ENCODE results near the gene GARIN1A.
"Not testable (repeated sequence)": the region's sequence is repeated elsewhere in the genome, so short reads cannot be mapped to it uniquely, and the experiment has no call there.

Gene GARIN1A

DNA sequence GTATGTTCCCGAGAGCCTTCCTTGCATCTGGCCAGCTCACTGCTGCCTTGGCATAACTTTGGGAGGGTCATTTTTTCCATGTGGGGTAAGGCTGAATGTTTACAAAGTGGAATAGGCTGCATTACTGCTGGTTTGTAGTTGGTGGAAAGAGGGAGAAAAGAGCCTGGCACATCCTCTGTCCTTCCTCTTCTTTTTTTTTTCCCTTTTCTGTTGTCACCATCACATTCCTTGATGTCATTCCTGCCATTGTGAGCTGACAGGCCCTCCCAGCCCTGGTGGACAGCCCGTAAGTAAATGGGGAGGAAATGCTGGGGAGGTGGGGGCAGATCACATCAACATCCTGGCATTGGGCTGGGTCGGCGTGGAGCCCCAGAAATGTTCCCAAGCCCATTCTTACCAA lies at the start of gene GARIN1A:
TSS of gene GARIN1A (plus strand) at position 301 of the 400 bp plus-strand sequence. CDS start 106 bp downstream, outside the sequence.
- no peak for DNase-seq

DNA sequence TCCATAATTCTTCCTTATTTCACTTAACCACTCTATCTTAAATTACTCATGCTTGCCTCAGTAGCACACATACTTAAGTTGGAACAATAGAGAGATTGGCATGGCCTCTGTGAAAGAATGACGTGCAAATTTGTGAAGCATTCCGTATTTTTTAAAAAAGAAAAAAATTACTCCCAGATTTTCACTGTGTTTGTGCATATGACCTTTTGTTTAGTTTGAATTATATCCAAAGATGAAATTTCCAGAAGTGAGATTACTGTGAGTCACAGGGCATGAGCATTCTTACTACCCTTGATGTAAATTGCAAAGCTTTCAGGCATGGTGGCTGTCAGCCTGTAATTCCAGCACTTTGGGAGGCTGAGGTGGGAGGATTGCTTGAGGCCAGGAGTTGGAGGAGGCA lies 45.0 kb upstream of the GARIN1A start:
- DNase-seq = not testable (repeated sequence)

DNA sequence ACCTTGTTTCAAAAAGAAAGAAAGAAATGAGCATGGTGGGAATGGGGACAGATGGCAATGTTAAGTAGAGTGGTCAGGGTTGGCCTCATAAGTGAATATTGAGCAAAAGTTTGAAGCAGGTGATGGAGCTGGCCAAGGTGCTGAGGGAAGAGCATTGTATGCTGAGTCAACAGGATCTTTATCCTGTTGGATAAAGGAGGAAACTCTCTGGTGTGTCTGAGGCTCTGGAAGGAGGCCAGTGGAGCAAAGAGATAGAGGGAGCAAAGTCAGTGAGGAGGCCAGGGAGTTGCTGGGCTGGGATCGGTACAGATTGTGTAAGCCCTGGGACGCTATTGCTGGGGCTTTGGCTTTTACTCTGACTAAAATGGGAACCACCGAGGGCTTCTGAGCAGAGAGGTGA lies 38.2 kb upstream of the GARIN1A start:
- DNase-seq = not testable (repeated sequence)

DNA sequence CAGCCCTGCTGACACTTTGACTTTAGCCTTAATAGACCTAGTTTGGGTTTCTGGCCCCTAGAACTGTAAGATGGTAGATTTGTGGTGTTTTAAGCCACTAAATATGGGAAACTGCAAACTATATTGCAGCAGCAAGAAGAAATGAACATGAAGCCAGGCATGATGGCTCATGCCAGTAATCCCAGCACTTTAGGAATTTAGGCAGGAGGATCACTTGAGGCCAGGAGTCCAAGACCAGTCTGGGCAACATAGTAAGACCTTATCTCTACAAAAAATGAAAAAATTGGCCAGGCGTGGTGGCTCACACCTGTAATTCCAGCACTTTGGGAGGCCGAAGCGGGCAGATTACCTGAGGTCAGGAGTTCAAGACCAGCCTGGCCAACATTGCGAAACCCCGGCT lies 26.9 kb upstream of the GARIN1A start:
- not testable (repeated sequence) for DNase-seq

DNA sequence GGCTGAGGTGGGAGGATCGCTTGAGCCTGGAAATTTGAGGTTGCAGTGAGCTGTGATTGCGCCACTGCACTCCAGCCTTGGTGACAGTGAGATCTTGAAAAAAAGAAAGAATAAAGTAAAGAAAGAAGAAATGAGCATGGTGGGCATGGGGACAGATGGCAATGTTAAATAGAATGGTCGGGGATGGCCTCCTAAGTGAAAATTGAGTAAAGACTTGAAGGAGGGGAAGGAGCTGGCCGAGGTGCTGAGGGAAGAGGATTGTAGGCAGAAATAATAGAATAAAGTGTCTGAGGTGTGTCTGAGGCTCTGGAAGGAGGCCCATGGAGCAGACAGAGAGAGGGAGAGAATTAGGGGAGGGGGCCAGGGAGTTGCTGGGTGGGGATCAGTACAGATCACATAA lies 26.2 kb upstream of the GARIN1A start:
- DNase-seq = not testable (repeated sequence)

DNA sequence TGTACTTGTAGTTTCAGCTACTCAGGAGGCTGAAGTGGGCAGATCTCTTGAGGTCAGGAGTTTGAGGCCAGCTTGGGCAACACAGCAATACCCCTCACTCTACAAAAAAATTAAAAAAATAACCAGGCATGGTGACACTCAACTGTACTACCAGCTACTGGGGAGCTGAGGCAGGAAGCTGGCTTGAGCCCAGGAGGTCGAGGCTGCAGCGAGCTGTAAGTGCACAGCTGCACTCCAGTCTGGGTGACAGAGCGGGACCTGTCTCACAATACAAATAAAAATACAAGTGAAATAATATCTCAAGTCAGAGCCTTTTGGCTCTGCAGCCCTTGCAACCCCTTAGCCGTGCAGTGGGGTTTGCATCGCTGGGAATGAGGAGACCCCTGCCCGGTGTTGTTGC lies 25.2 kb upstream of the GARIN1A start:
- DNase-seq = not testable (repeated sequence)

DNA sequence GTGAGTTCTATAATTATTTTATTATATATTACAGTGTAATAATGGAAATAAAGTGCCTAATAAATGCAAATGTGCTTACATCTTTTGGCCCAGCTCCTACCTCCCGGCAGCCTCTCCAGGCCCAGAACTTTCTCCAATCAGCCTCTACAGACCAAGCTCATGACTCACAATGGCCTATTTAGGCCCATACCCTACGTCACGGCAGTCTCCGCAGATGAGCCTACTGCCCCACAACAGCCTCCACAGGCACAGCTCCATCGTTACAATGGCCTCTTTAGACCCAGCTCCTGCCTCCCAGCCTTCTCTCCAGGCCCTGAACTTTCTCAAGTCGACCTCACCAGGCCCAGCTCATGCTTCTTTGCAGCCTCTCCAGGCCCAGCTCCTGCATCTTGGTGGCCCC lies 21.0 kb upstream of the GARIN1A start:
- DNase-seq = not testable (repeated sequence)

DNA sequence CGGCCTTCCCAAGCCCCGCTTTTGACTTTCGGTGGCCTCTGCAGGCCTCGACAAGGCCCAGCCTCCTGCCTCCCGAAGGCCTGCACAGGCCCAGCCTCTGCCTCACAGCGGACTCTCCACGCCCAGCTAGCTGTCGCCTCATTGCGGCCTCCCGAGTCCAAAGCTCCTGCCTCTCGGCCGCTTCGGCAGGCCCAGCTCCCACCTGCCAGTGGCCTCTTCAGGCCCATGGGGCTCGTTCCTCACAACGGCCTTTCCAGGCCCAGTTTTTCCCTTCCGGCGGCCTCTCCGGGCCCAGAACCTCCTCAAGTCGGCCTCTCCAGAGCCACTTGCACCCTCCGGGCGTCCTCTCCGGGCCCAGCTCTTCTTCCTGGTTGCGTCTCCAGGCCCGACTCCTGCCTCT lies 19.5 kb upstream of the GARIN1A start:
- not testable (repeated sequence) for DNase-seq

DNA sequence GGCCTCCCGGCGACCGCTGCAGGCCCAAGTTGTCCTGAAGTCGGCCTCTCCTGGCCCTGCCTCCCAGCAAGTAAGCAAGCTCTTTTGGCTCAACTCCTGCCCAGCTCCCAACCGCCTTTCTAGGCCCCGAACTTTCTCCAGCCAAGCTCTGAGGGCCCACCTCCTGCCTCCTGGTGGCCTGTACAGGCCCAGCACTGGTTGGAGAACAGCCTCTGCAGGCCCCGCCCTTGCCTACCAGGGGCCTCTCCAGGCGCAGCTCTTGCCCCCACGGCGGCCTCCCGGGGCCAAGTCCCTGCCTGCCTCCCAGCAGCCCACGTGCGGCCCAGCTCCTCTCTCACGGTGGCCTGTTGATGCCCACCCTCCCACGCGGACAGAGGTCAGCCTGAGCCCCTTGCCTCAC lies 18.9 kb upstream of the GARIN1A start:
- DNase-seq = not testable (repeated sequence)

DNA sequence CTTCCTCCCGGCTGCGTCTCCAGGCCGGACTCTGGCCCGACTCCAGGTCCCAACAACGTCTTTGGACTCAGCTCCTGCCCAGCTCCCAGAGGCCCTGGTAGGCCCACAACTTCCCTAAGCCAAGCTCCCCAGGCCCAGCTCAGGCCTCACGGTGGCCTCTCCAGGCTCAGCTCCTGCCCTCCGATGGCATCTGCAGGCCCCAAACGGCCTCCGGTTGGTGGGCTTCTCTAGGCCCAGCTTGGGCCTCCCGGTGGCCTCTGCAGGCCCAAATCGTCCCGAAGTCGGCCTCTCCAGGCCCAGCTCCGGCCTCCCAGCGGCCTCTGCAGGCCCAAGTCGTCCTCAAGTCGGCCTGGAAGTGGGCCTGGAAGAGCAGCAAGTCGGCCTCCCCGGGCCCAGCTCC lies 18.0 kb upstream of the GARIN1A start:
- not testable (repeated sequence) for DNase-seq

DNA sequence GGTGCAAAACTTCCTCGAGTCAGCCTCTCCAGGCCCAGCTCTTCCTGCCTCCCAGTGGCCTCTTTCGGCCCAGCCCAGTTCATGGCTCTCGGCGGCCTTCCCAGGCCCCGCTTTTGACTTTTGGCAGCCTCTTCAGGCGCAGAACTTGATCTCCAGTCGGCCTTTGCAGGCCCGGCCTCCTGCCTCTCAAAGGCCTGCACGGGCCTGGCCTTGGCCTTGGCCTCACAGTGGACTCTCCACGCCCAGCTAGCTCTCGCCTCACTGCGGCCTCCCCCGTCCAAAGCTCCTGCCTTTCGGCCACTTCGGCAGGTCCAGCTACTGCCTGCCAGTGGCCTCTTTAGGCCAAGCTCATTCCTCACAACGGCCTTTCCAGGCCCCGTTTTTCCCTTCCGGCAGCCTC lies 17.6 kb upstream of the GARIN1A start:
- not testable (repeated sequence) for DNase-seq

DNA sequence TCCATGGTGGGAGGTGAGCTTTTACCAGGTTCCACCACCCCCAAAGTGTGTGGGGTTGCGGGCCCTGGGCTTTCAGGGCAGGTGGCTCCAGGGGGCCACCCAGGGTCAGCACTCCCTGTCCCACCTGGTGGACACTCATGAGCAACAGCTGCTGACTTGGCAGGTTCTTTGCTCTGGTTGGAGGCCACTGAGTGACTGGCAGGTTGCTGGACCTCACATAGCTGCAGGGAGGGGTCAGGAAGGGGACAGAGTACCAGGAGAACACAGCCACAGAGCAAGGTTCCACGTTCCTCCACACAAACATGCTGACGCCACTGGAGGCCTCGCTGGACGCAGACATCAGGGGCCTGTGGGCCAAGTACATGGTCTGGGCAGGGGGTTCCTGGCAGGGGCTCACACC lies 13.7 kb upstream of the GARIN1A start:
- not testable (repeated sequence) for DNase-seq

DNA sequence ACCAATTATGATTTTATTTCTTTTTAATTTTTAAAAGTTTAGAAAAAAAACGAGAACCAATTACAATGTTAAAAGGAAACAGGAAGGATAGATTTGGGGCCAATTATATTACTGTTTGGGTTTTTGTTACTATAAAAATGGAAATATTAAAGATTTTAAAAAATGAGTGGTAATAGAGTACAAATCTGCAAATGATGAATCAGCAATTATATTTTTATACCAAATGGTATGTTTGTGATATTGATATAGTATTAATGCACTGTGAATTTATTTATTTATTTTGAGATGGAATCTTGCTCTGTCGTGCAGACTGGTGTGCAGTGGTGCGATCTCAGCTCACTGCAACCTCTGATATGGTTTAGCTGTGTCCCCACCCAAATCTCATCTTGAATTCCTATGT lies 11.5 kb upstream of the GARIN1A start:
- no peak for DNase-seq

DNA sequence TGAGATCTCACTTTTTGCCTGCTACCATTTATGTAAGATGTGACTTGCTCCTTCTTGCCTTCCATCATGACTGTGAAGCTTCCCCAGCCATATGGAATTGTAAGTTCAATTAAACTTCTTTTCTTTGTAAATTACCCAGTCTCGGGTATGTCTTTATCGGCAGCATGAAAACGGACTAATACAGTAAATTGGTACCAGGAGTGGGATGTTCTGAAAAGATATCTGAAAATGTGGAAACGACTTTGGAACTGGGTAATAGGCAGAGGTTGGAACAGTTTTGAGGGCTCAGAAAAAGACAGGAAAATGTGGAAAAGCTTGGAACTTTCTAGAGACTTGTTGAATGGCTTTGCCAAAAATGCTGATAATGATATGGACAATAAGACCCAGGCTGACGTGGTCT lies 10.6 kb upstream of the GARIN1A start:
- no peak for DNase-seq

DNA sequence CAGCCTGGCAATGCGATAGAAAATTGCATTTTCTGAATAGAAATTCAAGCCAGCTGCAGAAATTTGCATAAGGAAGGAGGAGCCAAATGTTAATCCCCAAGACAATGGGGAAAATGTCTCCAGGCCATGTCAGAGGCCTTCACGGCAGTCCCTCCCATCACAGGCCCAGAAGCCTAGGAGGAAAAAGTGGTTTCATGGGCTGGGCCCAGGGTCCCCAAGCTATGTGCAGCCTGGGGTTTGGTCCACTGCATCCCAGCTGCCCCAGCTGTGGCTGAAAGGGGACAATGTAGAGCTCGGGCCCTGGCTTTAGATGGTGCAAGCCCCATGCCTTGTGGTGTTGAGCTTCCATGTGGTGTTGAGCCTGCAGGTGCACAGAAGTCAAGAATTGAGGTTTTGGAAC lies 10.0 kb upstream of the GARIN1A start:
- no peak for DNase-seq

DNA sequence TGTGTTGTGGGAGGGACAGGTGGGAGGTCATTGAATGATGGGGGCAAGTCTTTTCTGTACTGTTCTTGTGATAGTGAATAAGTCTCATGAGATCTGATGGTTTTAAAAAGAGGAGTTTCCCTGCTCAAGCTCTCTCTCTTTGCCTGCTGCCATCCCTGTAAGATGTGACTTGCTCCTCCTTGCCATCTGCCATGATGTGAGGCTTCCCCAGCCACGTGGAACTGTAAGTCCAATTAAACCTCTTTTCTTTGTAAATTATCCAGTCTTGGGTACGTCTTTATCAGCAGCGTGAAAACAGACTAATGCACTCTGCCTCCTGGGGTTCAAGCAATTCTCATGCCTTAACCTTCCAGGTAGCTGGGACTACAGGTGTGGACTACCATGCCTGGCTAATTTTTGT lies 8.9 kb upstream of the GARIN1A start:
- DNase-seq = not testable (repeated sequence)

DNA sequence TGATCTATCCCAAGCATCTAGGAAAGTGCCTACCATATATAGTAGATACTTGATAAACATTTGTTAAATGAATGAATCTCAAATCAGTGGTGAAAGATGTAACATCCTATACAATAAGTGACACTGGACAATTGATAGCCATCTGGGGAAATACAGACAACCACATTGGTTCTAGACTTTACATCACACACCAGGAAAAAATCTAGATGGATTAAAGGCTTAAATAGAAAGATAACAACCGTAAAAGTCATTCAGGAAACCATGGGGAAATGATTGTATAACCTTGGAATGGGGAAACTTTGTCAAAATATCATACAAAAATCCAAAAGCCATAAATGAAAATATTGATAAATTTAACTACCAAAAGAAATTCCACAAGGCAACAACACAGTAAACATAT lies 7.0 kb upstream of the GARIN1A start:
- no peak for DNase-seq

DNA sequence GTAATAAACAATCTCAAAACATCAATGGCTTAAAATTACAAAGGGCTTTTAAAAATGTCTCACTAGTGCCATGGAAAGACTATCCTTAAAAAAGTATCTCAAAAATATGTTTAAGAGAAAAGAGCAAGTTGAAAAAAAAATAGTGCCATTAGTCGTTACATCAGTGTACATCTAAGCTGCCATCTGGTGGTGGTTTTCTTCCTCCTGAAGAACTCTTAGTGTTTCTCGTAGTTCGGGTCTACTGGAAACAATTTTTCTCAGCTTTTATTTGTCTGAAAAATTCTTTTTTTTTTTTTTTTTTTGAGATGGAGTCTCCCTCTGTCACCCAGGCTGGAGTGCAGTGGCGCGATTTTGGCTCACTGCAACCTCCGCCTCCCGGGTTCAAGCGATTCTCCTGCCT lies 5.9 kb upstream of the GARIN1A start:
- no peak for DNase-seq

DNA sequence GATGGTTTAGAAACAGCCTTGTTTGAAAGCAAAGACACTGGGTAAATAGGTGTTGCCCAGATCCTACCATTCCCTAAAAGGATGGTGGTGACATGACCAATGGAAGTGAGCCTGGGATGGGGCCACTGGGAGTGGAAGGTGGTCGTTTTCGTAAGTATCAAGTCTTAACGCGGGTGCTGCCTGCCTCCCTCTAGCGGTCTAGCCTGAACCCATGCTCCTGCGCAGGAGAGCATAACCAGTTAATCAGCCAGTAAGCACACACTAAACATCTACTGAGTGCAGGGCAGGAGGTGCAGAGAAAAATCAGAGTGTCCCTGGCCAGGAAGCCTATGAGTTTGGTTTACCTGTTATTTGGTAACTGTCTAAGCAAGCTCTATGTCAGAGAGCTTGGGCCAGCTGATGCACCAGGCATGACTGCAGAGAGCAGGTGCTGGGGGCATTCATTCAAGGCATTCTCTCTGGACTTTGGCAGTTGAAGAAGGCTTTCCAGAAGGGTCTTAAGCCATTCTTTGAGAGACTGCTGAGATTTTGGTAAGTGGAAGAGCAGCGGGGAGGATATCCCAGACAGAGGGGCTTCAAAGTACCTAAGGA lies 930 bp downstream of the GARIN1A start:
- peak in 1 of 2 donors; percentile 6 for DNase-seq

DNA sequence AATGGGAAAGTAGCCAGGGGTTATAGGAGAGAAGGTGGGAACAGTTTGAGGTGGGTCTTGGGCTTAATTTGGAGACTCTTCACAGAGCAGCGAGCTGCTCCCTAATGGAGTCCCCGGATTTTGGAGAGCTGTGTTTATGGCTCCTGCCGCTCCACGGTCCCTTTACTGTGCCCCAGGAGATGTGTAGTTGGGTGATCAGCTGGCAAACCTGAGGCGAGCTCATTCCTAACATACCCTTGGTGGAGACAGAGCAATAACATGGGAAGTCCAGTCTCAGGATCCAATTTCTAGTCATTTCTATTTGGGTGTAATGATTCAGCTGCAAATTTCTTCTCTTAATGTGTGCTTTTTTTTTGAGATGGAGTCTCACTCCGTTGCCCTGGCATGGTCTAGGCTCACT lies 1.5 kb downstream of the GARIN1A start:
- DNase-seq = no peak

DNA sequence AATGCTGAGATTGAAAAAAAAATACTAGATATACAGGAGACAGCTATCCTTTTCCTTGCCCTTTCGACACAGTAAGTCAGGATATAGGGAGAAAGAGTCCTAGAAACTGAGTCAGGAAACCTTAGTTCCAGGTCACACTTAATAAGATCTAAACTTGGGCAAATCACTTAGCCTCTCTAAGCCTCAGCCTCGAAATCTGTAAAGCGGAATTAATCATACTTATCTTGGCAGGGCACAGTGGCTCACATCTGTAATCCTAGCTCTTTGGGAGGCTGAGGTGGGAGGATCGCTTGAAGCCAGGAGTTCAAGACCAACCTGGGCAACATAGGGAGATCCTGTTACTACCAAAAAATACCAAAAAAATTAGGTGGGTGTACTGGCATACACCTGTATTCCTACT lies 4.6 kb downstream of the GARIN1A start:
- no peak for DNase-seq

DNA sequence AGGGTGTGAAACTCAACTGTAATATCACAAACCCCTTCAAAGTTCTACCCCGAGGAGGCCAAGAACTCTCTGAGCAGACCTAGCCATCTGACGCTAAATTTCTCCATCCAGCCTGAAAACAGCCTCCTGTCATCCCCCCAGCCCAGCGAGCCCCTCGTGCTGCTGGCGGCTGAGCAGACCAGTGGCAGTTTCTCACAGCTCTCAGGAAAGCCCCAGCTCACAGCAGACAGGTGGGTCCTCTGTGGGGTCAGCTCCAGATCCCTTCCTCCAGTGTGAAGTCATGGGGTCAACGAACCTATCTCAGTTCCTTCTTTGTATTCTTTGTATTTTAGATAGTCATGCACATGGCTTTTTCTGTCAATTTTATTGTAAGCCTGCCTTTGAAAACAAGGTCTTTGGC lies 7.8 kb downstream of the GARIN1A start:
- DNase-seq = no peak

DNA sequence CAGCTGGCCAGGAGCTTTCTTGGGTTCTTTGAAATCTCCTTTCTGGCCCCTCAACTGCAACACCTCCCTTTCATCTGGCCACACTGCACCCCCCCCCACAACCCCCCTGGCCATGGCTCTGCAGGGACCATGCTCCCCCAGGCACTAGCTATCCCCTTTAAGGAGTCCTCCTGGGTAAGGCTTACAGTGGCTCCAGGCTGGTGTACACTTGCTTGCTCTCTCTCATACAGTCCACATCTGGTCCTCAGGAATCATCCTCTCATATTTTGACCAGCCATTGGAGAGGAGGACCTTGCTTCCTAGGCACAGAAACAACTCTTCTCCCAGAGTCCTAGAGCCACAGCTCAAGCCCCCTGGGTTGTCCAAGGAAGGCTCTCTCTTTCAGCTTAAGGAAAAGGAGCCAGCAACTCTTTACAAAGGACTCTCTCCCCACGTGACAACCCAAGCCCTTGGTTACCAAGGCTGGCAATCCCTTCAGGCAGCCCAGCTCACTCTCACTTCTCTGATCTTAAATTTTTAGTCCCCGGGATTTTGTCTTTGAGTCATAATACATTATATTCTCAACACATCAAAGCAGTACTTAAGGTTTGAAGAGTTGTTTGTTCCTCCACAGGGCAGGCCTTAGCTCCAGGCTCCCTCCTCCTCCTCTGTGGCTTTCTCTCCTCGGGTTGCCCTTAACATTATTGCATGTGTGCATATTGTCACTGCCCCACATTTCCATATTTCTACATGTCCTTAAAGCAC lies 9.9 kb downstream of the GARIN1A start:
- DNase-seq = no peak

DNA sequence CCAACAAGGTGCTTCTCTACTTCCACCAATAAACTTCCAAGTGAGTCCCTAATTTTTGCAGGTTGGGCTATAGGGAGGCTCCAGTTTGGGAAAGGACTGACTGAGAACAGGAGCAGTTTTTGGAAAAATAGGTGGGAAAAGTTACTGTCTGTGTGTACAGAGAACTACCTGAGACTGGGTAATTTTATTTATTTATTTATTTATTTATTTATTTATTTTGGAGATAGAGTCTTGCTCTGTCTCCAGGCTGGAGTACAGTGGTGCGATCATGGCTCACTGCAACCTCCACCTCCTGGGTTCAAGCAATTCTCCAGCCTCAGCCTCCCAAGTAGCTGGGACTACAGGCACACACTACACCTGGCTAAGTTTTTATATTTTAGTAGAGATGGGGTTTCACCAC lies 11.2 kb downstream of the GARIN1A start:
- not testable (repeated sequence) for DNase-seq

DNA sequence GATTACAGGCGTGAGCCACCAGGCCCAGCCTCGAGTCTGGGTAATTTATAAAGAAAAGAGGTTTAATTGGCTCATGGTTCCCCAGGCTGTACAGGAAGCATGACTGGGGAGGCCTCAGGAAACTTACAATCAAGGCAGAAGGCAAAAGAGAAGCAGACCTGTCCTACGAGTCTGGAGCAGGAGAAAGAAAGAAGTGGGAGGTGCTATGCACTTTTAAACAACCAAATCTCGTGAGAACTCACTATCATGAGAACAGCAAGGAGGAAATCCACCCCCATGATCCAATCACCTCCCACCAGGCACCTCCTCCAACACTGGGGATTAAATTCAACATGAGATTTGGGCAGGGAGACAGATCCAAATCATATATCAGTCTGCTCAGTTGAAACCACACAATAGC lies 11.6 kb downstream of the GARIN1A start:
- DNase-seq = not testable (repeated sequence)

Data from stimulated activated CD4-positive, alpha-beta T cell treated with anti-CD3 and anti-CD28 coated beads, Interleukin-2, amount 100 ng/mL, for 48 hours (primary cell).